BJ (cell line): Measurements from ENCODE around the gene TTLL10. TPM values are rescaled to one million over a fixed set of nuclear protein-coding genes. Genes with fewer than 3 reads are reported as not detected.

ENCODE experiments used
- CTCF ChIA-PET: fragments of 350-600 bp; formaldehyde crosslinking; extraction: SDS; loops from one replicate; lab custom pipeline; 2021; ENCODE audit warnings: antibody characterized with exemption, inconsistent platforms; lab: Yijun Ruan, JAX
- POLR2A ChIA-PET: fragments of 300-600 bp; sonication (Branson Sonifier 250); formaldehyde crosslinking; extraction: SDS; loops from one replicate; lab custom pipeline; 2021; ENCODE audit warnings: antibody characterized with exemption; lab: Charles Lee
- DNase-seq: peaks from one replicate; pipeline ENCODE4 v3.0.0-alpha.2; 2011; ENCODE audit warnings: low read depth
- H3K27me3 ChIP-seq: 2 replicates; pipeline ENCODE4 v1.6.0; 2011; ENCODE audit warnings: low read length; ENCODE audit not compliant: control insufficient read depth, insufficient read depth
- H3K36me3 ChIP-seq: 2 replicates; pipeline ENCODE4 v1.5.1; 2011; ENCODE audit warnings: low read length; ENCODE audit not compliant: control insufficient read depth, insufficient read depth
- H3K4me3 ChIP-seq: 2 replicates; pipeline ENCODE4 v1.5.1; 2011; ENCODE audit warnings: low read depth, mild to moderate bottlenecking, control low read depth, low read length
- polyA plus RNA-seq: library from polyadenylated mRNA; depleted of rRNA; stranded (reverse); fragments of >200 nt; gene quantifications from 2 replicates; pipeline ENCODE4 v1.2.3, GENCODE V29; 2011
- TF ChIP-seq, protein P1 (sequence below): IDR thresholded peaks from 2 replicates; pipeline ENCODE4 v1.5.1; 2011; ENCODE audit warnings: low read depth, mild to moderate bottlenecking, control low read depth, inconsistent platforms, low read length, moderate library complexity; ENCODE audit not compliant: insufficient read depth

TTLL10 gene
- polyA plus RNA-seq, 1 experiment, result not detected

DNA sequence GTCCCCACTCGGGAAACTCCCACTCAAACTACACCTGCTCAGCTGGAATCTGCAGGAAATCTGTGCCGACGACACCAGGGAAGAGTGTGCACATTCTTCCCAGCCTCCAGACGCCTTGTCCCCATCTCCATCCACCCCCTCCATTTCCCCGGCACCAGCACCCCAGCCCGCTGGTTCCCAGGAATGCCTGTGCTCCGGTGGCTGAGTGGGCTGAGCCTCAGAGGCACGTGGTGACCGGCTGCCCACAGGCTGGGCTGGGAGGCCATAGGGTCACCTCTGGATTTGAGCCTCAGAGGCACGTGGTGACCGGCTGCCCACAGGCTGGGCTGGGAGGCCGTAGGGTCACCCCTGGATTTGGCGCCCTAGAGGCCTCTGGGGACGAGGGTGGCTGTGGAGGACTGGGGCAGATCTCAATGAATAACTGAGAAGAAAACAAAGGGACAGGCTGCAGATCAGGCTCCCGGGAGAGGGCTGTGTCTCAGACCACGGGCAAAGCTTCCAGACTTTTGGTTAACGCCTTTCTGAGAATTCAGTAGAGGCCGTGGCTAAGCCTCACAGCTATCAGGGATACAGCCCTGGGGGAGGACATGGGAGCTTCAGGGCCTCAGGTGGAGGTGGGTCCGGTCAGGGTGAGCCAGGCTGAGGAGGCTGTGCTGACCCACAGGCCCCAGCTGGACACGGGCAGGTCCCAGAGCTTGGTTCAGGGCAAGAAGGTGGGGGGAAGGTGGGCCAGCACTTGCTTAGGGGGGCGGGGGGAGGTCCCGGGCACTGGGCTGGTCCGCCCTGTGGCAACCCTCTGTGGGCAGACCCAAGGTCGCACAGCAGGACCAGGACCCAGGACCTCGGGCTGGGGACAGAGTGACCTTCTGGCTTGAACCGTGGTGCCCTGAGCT lies 17.3 kb upstream of the TTLL10 start:
- no peak for DNase-seq
- H3K4me3 ChIP-seq, result no peak overlapping the region
- no peaks in the 10 kb centered on the region for H3K27me3 ChIP-seq
- TF ChIP-seq, protein P1, sequence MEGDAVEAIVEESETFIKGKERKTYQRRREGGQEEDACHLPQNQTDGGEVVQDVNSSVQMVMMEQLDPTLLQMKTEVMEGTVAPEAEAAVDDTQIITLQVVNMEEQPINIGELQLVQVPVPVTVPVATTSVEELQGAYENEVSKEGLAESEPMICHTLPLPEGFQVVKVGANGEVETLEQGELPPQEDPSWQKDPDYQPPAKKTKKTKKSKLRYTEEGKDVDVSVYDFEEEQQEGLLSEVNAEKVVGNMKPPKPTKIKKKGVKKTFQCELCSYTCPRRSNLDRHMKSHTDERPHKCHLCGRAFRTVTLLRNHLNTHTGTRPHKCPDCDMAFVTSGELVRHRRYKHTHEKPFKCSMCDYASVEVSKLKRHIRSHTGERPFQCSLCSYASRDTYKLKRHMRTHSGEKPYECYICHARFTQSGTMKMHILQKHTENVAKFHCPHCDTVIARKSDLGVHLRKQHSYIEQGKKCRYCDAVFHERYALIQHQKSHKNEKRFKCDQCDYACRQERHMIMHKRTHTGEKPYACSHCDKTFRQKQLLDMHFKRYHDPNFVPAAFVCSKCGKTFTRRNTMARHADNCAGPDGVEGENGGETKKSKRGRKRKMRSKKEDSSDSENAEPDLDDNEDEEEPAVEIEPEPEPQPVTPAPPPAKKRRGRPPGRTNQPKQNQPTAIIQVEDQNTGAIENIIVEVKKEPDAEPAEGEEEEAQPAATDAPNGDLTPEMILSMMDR, result no peak
- H3K36me3 ChIP-seq, result no peaks in the 10 kb centered on the region
- ChIA-PET POLR2A (interaction anchor here (0.6 kb wide), 2 partner anchors 7 to 123 kb away, joined by 3 to 4 read pairs; no protein-coding TSS in a partner anchor), CTCF (no interaction called here)

DNA sequence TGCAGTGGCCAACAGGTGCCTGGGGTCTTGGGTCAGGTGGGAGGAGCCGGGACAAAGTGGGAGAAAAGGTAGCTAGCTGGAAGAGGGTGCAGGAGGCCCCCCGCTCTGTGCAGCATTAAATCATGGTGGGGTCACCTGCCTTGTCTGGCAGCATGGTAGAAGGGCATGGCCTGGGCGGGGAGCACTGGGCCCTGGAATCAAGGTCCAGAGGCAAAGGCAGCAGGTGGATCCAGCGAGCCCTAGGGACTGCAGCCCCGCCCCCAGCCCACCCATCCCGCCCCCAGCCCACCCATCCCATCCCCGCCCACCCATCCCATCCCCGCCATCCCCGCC lies 16.7 kb upstream of the TTLL10 start:
- POLR2A ChIA-PET, result interaction anchor here (0.6 kb wide), 2 partner anchors 8 to 122 kb away, joined by 3 to 4 read pairs; no protein-coding TSS in a partner anchor
- Histone ChIP-seq H3K27me3 (peaks cover under 1% of the 10 kb centered on the region; the same call in 1 of the 2 replicates), H3K4me3 (no peak overlapping the region), H3K36me3 (no peaks in the 10 kb centered on the region)
- CTCF ChIA-PET, result no interaction called here
- no peak for DNase-seq
- TF ChIP-seq, protein P1, result no peak

DNA sequence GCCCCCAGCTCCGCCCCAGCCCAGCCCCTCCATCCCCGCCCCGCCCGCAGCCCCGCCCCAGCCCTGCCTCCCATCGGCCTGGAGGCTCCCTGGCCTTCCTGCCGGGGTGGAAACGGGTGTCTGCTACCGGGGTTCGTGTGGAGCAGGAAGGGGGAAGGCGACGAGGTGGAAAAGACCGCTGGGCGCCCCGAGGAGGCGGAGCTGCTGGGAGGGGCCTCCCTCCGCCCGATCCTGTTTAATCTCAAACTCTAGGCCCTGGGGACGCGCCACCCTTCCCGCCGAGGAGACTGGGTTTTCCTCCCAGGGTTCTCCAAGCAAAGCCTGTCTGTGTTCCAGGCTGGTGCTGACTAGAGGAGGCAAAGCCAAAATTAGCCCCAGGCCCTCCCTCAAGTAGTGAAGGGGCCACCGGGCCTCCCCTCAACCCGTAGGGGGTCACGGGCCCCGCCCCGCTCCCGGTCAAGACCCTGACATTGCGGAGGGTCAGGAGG lies 16.2 kb upstream of the TTLL10 start:
- CTCF ChIA-PET, result interaction anchor here (1.1 kb wide), 1 partner anchor 35 kb away, joined by 4 read pairs; no protein-coding TSS in a partner anchor
- TF ChIP-seq, protein P1, result no peak
- Histone ChIP-seq H3K36me3 (no peaks in the 10 kb centered on the region), H3K27me3 (peaks cover 2% of the 10 kb centered on the region; the same call in 1 of the 2 replicates), H3K4me3 (peak overlapping the region; percentile 50)
- peak; percentile 61 for DNase-seq
- POLR2A ChIA-PET, result interaction anchor here (0.6 kb wide), 1 partner anchor 8 kb away, joined by 3 read pairs; no protein-coding TSS in a partner anchor

DNA sequence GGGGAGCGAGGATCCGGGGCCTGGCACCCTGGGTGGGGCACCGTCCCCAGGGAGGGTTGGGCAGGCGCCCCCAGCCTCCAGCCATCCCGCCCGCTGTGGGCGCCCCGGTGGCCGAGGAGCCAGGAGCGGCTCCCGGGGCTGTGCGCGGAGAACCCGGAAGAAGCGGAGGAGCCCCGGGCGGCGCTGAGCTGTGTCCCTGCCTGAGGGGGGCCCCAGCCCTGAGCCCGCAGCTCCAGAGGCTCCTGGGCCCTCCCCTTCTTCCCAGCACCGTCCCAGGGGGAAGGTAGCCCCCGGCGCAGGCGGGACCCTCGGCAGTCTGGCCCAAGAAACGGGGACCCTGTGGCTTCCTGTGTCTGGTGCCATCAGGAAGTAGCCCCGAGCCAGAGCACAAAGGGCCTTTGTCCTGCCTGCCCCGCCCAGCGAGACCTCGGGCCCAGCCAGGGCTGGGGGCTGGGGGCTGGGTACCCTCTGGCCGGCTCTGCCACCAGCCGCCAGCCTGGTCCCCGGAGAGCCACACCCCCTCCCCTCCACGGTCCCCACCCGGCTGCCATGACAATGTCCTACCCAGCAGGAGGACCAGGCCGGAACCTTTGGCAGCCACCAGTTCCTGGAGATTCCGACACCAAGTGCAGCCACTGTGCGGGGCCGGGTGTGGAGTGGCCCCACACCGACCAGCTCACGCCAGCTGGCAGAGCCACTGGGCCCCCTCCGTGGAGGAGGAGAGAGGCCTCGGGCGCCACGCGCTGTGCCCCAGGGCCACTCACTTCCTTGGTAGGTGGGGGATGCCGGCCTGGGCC lies 15.6 kb upstream of the TTLL10 start:
- ChIA-PET CTCF (interaction anchor here (1.1 kb wide), 1 partner anchor 36 kb away, joined by 4 read pairs; no protein-coding TSS in a partner anchor), POLR2A (no interaction called here)
- DNase-seq, result no peak
- TF ChIP-seq, protein P1, result no peak
- Histone ChIP-seq H3K36me3 (no peaks in the 10 kb centered on the region), H3K4me3 (peak overlapping the region; percentile 50), H3K27me3 (peaks cover 2% of the 10 kb centered on the region; the same call in 1 of the 2 replicates)
